Neural cell (in vitro differentiated cells): ENCODE measurements around the gene THOP1.

Experiments used
- CTCF ChIP-seq: fragments of 450-650 bp; IDR thresholded peaks from 2 replicates; pipeline ENCODE4 v1.5.1; 2014; ENCODE audit warnings: antibody characterized with exemption, mild to moderate bottlenecking, moderate library complexity; ENCODE audit not compliant: poor library complexity, severe bottlenecking
- EZH2 ChIP-seq: fragments of 200-600, 300-800 bp; shearing (Covaris generic), sonication (generic); IDR thresholded peaks from 2 replicates; pipeline ENCODE4 v1.6.1; 2014; ENCODE audit warnings: antibody characterized with exemption, low read length, borderline replicate concordance, mild to moderate bottlenecking; ENCODE audit not compliant: insufficient read depth, poor library complexity, severe bottlenecking
- POLR2AphosphoS5 ChIP-seq: IDR thresholded peaks from 2 replicates; pipeline ENCODE4 v1.6.1; 2012
- RAD21 ChIP-seq: fragments of 450-650 bp; conservative IDR thresholded peaks from 2 replicates; pipeline ENCODE4 v1.6.1; 2014; ENCODE audit warnings: antibody characterized with exemption, mild to moderate bottlenecking, moderate library complexity
- TAF1 ChIP-seq: IDR thresholded peaks from 2 replicates; pipeline ENCODE4 v1.6.1; 2012; ENCODE audit warnings: low read depth

GRCh38 chr19:2846180-2846894 is 61.0 kb downstream of the THOP1 start:
- TF ChIP-seq POLR2AphosphoS5 = no peak
- TF ChIP-seq RAD21 = no peak
- no peak for TF ChIP-seq EZH2
- no peak for TF ChIP-seq TAF1
- no peak for TF ChIP-seq CTCF
